ENCODE data around the gene ADAMTS14.
"Not testable (repeated sequence)": the region's sequence is repeated elsewhere in the genome, so short reads cannot be mapped to it uniquely, and the experiment has no call there.

The ADAMTS14 gene

GRCh38 chr10:70756700-70757360, 84.5 kb downstream of the ADAMTS14 start:
- no peak for DNase-seq
- intact Hi-C loops (cut with DNase I): no loop called here

GRCh38 chr10:70757856-70758255, 85.5 kb downstream of the ADAMTS14 start:
- intact Hi-C loops (cut with DNase I): loop anchor here (2.0 kb wide), 1 partner anchor 207 kb away; no protein-coding TSS in a partner anchor

GRCh38 chr10:70758757-70759514, 86.6 kb downstream of the ADAMTS14 start:
- intact Hi-C loops (cut with DNase I): loop anchor here (2.0 kb wide), 1 partner anchor 208 kb away; no protein-coding TSS in a partner anchor
- peak; percentile 51 to 95 (median 84) for DNase-seq

More at GRCh38 chr10:70757856-70758255, 85.5 kb downstream of the ADAMTS14 start:
- DNase-seq: no peak

GRCh38 chr10:70759781-70760180, 87.5 kb downstream of the ADAMTS14 start:
- DNase-seq: no peak
- intact Hi-C loops (cut with DNase I): loop anchor here (2.0 to 5.0 kb wide), 2 partner anchors 123 to 209 kb away; no protein-coding TSS in a partner anchor

- intact Hi-C loops (cut with DNase I): loop anchor here (5.0 kb wide), 1 partner anchor 122 kb away; no protein-coding TSS in a partner anchor
- no peak for DNase-seq
These were observed 88.0 kb downstream of the ADAMTS14 start for GRCh38 chr10:70760271-70760787.

- DNase-seq: peak in 4 of 42 donors; percentile 6 to 57 (median 14)
- intact Hi-C loops (cut with DNase I): loop anchor here (5.0 kb wide), 1 partner anchor 121 kb away; no protein-coding TSS in a partner anchor
These were observed 88.8 kb downstream of the ADAMTS14 start for GRCh38 chr10:70761031-70761601.

GRCh38 chr10:70761727-70762350, 89.5 kb downstream of the ADAMTS14 start:
- no peak for DNase-seq
- intact Hi-C loops (cut with DNase I): loop anchor here (5.0 kb wide), 1 partner anchor 120 kb away; no protein-coding TSS in a partner anchor

- intact Hi-C loops (cut with DNase I): loop anchor here (5.0 kb wide), 1 partner anchor 120 kb away; no protein-coding TSS in a partner anchor
- no peak for DNase-seq
These were observed 90.3 kb downstream of the ADAMTS14 start for GRCh38 chr10:70762441-70763175.

GRCh38 chr10:70763567-70763966, 91.3 kb downstream of the ADAMTS14 start:
- DNase-seq: peak in 1 of 42 donors; percentile 0
- intact Hi-C loops (cut with DNase I): loop anchor here (5.0 kb wide), 1 partner anchor 119 kb away; no protein-coding TSS in a partner anchor

- intact Hi-C loops (cut with DNase I): no loop called here
- peak in 5 of 42 donors; percentile 0 to 16 (median 5) for DNase-seq
These were observed 93.7 kb downstream of the ADAMTS14 start for GRCh38 chr10:70765794-70766594.

GRCh38 chr10:70768026-70768685, 95.8 kb downstream of the ADAMTS14 start:
- peak in 6 of 42 donors; percentile 8 to 43 (median 10) for DNase-seq

GRCh38 chr10:70769121-70769520, 96.8 kb downstream of the ADAMTS14 start:
- peak in 5 of 42 donors; percentile 0 to 22 (median 2) for DNase-seq
- intact Hi-C loops (cut with DNase I): no loop called here

More at GRCh38 chr10:70768026-70768685, 95.8 kb downstream of the ADAMTS14 start:
- intact Hi-C loops (cut with DNase I): not testable (repeated sequence)

- intact Hi-C loops (cut with DNase I): no loop called here
- no peak for DNase-seq
These were observed 97.7 kb downstream of the ADAMTS14 start for GRCh38 chr10:70770001-70770400.

- intact Hi-C loops (cut with DNase I): not testable (repeated sequence)
These were observed 98.2 kb downstream of the ADAMTS14 start for GRCh38 chr10:70770516-70770915.

GRCh38 chr10:70771311-70772194, 99.2 kb downstream of the ADAMTS14 start:
- intact Hi-C loops (cut with DNase I): no loop called here
- DNase-seq: peak in 7 of 42 donors; percentile 3 to 21 (median 4)

More at GRCh38 chr10:70770516-70770915, 98.2 kb downstream of the ADAMTS14 start:
- DNase-seq: peak in 6 of 42 donors; percentile 0 to 37 (median 2)

All from head of caudate nucleus (tissue), 42 donors.